T1000 (cell line): ENCODE data around the gene TEX264.
"Not testable (repeated sequence)": the region's sequence is repeated elsewhere in the genome, so short reads cannot be mapped to it uniquely, and the experiment has no call there.

Experiments used
- DNase-seq: peaks from one replicate; lab custom pipeline; 2025; ENCODE audit warnings: mixed read lengths; lab: John Stamatoyannopoulos, UW

TEX264 gene

DNA sequence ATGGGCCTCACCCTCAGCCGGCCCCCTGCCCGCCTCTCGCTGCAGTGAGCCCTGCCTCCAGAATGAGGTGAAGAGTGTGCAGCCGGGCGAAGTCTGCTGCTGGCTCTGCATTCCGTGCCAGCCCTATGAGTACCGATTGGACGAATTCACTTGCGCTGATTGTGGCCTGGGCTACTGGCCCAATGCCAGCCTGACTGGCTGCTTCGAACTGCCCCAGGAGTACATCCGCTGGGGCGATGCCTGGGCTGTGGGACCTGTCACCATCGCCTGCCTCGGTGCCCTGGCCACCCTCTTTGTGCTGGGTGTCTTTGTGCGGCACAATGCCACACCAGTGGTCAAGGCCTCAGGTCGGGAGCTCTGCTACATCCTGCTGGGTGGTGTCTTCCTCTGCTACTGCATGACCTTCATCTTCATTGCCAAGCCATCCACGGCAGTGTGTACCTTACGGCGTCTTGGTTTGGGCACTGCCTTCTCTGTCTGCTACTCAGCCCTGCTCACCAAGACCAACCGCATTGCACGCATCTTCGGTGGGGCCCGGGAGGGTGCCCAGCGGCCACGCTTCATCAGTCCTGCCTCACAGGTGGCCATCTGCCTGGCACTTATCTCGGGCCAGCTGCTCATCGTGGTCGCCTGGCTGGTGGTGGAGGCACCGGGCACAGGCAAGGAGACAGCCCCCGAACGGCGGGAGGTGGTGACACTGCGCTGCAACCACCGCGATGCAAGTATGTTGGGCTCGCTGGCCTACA is 44.4 kb downstream of the TEX264 start:
- no peak for DNase-seq

- no peak for DNase-seq
Measured at GRCh38 chr3:51715977-51716294, 44.9 kb downstream of the TEX264 start.

DNA sequence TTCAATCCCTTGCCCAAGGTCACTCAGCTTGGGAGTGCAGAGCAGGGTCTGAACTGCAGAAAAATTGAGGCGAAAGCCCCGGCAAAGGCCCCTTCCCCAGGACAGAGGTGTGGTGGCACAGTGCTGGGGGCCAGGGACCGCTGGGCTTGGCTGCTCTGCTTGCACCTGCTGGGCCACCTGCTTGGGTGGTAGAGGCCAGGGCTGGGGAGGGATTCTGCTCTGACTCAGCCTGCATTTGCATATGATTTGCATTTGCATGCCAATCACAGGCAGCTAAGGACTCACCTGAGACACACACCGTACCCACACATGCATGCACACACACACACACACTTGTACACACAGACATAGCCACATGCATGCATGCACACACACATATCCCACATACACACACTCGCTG is 45.8 kb downstream of the TEX264 start:
- DNase-seq: no peak

GRCh38 chr3:51717446-51717845 is 46.4 kb downstream of the TEX264 start:
- no peak for DNase-seq

GRCh38 chr3:51717947-51718346 is 46.9 kb downstream of the TEX264 start:
- DNase-seq: no peak

GRCh38 chr3:51718547-51719409 is 47.7 kb downstream of the TEX264 start:
- no peak for DNase-seq

DNA sequence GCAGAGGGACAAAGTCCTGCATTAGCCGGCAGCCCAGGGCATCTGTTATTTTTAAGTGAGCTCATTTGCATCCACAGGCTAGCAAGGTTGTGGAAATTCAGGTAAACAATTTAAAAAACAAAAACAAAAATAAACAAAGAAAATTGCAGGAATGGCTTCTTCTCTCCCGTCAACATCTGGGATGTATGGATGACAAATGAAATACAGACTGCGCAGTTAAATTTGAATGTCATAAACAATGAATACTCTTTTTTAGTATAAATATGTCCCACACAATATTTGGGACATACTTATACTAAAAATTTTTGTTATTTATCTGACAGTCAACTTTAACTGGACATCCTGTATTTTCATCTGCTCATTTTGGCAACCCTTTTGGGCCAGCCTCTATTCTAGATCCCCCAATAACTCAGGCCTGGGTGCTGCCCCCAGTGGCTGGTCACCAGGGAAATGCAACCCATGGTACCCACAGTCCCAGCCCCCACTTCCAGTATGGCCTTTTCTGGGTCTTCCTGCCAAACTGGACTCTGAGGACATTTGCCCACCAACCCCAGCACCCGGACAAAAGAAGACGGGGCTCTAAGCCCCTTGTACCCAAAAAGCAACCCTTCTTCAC is 48.5 kb downstream of the TEX264 start:
- no peak for DNase-seq

GRCh38 chr3:51720292-51721061 is 49.4 kb downstream of the TEX264 start:
- no peak for DNase-seq

DNA sequence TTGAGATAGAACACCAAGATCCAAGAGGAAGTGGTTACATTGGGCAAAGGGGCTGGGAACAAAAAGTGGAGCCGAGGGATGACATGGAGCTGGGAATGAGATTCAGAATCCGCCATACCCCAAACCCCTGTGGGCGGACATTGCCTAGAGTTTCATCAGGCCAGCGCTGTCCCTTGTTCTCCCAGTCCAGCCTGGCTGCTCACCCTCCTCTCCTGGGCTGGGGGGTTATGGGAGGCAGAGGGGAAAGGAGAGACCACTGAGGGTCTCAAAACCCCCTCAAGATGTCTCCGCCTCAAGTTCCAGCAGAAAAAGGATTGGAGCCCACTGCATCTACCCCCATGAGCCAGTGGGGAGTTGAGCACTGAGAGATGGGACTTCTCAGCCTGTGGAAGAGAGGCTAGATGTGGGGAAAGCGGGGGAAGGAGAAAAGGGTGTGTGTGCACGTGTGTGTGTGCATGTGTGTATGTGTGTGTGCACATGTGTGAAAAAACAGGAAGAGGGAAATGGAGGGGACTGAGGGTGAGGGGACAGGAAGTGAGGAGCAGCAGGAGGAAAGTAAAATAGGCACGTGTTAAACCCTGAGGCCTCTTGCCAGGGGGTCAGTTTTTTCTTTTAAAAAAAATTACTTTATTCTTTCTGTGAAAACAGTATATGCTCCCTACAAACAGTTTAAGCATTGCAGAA is 50.2 kb downstream of the TEX264 start:
- no peak for DNase-seq

DNA sequence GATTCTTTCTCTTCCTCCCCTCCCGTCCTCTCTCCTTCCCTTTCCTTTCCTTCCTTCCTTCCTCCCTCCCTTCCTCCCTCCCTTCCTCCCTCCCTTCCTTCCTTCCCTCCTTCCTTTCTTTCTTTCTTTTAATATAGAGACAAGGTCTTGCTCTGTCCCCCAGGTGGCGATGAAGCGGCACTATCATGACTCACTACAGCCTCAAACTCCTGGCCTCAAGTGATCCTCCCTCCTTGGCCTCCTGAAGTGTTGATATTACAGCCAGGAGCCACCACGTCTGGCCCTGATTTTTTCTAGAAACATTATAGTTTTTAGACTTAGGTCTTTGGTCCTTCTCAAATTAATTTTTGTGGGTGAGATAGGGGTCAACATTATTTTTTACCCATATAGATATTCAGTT is 51.3 kb downstream of the TEX264 start:
- no peak for DNase-seq

DNA sequence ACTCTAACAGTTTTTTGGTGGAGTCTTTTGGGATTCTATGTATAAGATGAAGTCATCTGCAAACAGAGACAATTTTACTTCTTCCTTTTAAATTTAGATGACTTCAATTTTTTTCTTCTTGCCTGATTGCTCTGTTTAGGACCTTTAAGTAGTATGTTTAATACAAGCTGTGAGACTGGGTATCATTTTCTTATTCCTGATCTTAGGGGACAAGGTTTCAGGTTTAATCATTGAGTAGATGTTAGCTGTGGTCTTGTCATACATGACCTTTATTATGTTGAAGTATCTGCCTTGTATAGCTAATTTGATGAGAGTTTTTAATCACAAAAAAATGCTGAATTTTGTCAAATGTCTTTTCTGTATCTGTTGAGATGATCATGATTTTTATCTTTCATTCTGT is 56.4 kb downstream of the TEX264 start:
- DNase-seq: no peak

- DNase-seq: no peak
Measured at GRCh38 chr3:51729042-51729633, 58.1 kb downstream of the TEX264 start.

DNA sequence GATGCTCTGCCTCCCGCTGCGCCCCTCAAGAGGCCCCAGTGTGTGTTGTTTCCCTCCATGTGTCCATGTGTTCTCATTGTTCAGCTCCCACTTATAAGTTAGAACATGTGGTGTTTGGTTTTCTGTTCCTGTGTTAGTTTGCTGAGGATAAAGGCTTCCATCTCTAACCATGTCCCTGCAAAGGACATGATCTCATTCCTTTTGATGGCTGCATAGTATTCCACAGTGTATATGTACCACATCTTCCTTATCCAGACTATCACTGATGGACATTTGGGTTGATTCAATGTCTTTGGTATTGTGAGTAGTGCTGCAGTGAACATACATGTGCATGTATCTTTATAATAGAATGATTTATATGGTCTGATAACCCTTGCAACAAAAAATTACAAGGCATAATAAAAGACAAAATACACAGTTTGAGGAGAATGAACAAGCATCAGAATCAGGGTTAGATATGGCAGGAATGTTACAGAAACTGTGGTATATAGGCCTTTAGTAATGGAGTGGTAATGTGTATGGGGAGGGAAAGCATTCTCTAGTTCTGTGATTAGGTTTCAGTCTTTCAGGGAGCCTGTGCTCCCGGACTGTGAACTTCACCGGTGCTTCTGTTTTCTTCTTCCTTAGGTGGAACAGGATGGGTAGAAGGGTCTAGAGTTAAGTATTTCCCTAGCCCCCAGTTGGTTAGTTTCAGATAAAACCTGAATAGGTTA is 63.0 kb downstream of the TEX264 start:
- no peak for DNase-seq

- no peak for DNase-seq
Measured at GRCh38 chr3:51734572-51734907, 63.5 kb downstream of the TEX264 start.

GRCh38 chr3:51735039-51735438 is 64.0 kb downstream of the TEX264 start:
- no peak for DNase-seq

GRCh38 chr3:51735950-51736349 is 64.9 kb downstream of the TEX264 start:
- DNase-seq: no peak

- no peak for DNase-seq
Measured at GRCh38 chr3:51739110-51739509, 68.1 kb downstream of the TEX264 start.

GRCh38 chr3:51742320-51742719 is 71.3 kb downstream of the TEX264 start:
- not testable (repeated sequence) for DNase-seq

- not testable (repeated sequence) for DNase-seq
Measured at GRCh38 chr3:51742978-51743377, 71.9 kb downstream of the TEX264 start.

DNA sequence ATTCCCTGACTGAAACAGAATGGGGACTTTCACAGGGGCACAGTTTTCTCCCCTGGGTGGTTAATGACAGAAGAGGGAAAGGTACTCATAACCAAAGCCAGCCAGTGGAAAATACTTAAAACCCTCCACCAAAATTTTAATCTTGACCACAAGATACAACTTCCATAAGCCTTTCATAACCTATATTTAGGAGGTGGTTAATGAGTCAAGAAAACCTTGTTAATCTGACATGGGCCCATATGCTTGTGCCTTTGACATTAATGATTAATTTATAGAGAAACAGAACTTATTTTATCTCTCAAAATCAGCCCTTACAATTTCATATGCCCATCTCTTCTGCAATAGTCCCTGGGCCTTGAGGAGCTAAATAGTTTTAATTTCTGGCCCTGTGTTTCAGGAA is 76.8 kb downstream of the TEX264 start:
- DNase-seq: no peak

DNA sequence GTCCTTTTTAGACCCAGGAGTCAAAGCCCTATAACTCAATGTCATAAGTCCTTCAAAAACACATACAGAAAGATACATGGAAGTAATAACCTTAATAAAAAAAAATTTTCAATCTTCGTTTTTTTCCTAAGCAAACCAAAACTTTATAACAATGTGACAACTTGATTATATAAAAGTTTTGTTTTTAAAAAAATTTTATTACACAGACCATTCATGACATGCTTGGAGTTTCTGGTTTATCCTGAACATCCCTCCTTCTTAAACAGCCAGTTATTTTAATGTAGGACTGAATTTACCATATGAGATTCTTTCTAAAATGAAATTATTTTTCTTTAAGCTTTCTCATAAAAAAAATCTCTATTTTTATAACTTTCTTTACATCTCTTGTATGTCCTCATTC is 77.3 kb downstream of the TEX264 start:
- DNase-seq: no peak
